ENCODE data around the gene ODR4.

- TF ChIP-seq CTCF (IDR thresholded peaks at IDR 0.05) (no peak), POLR2A (IDR thresholded peaks at IDR 0.05) (no peak)
Observed at GRCh38 chr1:186438567-186438966, 62.9 kb downstream of the ODR4 start.

All from gastroesophageal sphincter (tissue), 3 donors.